Superior temporal gyrus (tissue), 1 donor: Measurements from ENCODE around the gene NRIP1.
"Not testable (repeated sequence)": the region's sequence is repeated elsewhere in the genome, so short reads cannot be mapped to it uniquely, and the experiment has no call there.

ENCODE experiments used
- DNase-seq: peaks from one replicate; pipeline ENCODE4 v3.0.0-alpha.2; 2016; ENCODE audit errors: extremely low spot score

Gene NRIP1

DNA sequence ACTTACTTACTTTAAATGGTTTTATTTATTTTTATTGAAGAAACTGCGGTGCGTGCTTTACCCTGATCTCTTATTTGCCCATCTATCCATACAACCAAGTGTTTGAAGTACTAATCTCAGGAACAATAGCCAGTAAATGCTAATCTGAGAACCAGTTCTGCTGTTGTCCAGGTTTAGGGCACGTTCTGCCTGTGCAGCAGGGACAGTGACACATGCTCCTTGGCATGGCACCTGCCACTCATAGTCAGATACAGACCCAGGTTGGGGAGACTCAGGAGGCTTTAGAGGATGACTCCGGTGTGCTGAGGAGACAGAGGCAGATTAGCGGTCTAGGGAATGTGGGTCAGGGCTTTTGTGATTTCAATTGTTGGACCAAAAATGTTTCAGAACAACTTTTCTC lies 83.6 kb downstream of the NRIP1 start:
- no peak for DNase-seq

DNA sequence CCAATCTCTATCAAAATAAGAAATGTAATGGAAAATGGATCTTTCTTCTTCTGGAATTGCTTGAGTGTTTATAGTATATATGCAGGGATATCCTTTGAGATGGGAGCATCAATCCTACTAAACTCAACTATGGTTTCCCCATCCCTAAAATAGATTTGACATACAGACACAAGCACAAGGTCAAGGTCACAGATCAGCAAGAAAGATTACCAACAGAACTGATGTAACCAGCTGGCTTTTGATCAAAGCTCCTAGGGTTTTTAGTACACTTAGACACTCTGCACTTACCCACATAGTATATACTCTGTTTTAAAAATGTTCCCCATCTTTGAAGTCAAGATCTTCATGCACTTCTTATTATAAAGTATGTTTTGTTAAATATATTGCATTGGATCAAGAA lies 85.5 kb downstream of the NRIP1 start:
- DNase-seq = no peak

DNA sequence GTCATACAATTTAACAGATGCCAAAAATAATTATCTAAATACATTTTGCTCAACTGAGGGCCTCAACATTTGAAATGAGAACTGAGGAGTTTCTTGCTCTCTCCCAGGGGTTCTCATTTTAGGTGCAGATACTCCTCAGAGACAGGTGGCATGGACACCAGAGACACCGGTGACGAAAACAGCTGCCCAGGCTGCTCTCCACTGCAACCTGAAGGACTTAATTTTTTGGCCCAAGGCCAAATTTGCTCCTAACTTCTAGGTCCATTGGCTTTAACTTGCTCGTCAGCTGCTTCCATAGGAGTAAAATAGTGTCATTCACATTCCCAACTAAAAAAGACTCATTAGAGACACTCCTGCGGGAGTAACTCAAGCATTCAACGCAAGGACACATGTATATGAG lies 87.0 kb downstream of the NRIP1 start:
- DNase-seq = no peak

DNA sequence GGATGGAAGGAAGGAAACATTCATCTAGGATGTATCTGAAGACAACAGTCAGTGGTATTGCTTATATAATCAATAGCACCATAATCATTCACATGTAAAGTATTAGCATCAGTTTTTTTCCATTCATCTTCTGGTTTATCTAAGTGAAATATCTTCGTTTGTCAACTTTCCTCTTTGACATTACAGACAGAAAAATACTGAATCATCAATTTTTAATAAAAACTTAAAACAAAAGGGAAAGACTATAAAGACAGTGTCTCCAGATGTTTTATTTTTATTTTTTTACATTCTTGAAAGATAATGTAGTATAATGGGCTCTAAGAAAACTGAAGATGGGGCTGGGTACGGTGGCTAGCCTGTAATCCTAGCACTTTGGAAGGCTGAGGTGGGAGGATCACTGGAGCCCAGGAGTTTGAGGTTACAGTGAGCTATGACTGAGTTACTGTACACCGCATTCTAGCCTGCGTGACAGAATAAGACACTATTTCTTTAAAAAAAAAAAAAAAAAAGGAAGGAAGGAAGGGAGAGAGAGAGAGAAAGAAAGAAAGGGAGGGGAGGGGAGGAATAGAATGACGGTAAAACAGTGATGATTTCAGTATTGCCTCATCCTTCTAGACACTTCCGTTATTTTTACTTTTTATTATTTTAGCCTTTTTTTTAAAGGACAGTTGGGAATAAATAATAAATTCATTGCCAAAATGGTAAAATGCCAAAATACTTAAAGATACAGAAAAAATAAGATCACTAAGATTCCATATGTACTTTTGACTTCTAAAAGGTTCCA lies 89.5 kb downstream of the NRIP1 start:
- DNase-seq = no peak

DNA sequence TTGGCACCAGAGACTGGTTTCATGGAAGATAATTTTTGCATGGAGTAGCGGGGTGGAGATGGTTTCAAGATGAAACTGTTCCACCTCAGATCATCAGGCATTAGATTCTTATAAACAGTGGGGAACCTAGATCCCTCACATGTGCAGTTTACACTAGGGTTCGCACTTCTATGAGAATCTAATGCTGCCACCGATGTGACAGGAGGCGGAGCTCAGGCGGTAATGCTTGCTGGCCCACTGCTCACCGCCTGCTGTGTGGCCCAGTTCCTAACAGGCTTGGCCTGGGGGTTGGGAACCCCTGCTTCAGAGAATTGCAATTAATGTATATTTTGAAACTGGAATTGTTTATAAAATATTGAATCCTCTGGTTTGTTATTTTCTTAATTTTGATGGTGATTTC lies 92.1 kb downstream of the NRIP1 start:
- no peak for DNase-seq

DNA sequence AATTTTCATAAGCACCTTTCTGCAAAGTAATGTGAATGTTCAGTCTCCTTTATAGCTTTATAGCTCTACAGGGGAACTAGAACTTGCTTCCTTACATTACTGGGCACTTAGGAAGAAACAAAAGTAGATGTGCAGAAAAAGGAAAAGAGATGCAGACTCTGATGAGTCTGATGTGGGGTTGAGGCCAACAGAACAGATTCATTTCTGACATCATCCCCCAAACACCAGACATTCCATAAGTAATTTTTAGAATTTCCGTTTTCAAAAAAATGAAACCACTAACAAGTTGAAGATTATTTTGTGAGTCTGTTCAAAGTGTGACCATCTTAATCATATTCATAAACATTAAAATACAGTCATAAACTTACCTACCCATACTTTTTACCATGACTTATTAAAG lies 96.0 kb downstream of the NRIP1 start:
- no peak for DNase-seq

DNA sequence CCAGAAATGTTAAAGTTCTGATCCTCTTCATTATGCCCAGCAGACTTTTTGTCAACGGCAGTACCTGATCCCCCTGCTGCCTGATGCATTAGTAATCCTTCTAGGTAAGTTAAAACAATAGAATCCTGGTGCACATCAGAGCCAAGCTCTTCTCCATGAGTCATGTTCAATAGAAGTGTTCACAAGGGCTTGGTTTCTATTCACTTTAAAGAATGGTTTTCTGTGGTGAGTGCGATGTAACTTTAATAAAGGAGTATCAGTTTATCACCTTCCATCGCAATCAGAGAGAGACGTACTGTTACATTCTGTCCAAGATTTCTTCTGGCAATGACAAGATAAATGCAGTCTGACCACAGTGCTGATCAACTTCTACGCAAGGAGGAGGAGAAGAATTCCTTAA lies 96.8 kb downstream of the NRIP1 start:
- DNase-seq = no peak

DNA sequence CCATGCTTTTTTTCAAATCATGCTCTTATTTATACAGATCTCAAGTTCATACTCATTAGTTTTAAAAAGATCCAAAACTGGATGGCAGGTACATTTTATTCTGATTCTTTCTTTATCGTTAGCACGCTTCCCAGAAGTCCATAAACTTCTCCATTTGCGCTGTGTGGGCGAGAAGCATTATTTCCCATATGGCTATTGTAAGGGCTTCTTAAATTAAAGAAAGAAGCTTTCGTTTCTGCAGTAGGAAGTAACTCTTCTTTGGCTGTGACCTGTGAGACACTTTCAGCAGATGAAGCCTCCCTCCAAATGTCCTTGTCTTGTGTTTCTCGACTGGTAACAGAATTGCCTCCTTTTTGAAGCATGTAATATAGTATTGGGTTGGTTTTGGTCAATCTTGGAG lies 100.2 kb downstream of the NRIP1 start:
- DNase-seq = no peak

DNA sequence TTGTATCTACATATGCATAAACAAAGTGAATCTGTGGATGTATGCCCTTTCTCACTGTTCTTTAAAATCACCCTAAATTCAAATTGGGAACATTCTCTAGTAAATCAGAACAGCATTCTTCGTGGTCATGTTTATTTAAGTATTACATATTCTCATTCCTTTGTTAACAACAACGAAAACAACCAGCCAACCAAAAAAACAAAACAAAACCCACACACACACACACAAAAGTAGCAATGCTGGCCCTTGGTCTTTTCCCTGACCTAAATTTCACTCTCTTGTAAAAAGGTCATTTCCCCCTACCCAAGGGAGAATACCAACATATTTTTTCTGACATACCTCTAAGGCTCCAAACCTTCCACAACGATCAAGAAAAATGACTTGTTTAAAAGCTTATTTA lies 102.6 kb downstream of the NRIP1 start:
- no peak for DNase-seq

DNA sequence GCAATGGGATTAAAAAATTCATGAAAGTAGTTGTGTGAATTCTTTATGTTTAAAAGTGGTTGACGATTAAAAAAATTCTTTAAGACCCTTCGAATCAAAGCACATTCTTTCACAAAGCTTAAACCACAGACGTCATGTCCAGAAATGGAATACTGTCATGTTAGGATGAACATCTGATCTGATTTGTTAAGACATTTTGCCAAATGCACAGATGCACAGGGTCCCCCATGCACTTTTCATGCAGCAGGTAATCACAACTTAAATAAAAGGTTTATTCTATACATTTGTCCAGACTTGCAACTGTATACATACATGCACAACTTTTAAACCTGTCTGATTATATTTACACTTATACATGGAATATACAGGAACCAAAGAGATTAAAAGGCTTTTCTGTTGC lies 103.3 kb downstream of the NRIP1 start:
- DNase-seq = no peak

DNA sequence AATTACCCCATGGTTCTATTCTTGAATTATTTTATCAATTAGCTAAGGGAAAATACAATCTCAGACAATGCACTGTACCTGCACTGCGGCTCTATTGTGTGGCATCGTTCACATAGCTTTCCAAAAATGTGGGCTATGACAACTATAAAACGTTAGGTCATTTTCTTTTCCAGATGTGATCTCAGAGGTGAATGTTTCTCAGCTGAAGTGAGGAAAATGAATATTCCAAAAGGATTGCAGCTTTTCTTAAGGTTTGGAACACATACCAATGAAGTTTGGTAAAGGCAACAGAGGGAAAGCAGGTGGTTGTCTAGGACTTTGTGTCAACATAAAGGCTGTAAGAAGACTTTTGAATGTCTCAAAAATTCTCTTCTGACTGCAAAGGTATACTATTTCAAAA lies 105.5 kb downstream of the NRIP1 start:
- no peak for DNase-seq

DNA sequence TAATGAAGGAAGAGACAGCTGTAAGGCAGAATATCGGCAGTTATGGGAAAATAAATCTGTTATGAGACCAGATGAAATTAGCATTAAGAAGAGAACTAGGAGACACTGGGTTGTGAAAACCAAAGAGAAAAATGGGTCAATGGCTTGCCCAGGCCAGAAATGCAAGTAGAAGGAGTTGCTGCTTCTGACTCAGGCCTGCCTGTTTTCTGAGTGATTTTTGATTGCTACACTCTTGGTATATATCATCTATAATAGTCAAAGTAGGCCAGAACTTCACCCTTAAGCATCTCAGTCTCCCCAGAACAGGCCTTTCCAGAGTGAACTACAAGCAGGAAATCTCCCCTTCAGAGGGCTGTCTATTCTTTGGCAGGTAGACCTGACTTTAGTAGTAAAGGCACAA lies 107.0 kb downstream of the NRIP1 start:
- DNase-seq = no peak

DNA sequence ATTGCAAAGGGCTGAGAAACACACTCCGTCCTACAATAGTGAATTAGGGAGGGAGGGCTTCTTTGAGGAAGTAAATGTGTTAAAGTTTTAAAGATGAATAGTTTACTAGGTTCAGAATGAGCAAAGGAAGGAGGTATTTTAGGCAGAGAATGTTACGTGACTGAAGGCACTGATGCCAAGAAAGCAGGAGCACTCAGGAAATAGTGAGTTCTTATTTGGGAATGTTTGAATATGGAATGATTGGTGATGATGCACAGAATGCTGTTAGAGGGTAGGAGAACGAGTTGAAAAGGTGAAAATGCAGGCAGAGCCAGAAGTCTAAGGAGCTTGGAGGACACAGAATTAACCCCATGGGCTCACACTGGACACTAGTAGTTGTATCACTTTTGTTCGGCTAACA lies 108.0 kb downstream of the NRIP1 start:
- no peak for DNase-seq

DNA sequence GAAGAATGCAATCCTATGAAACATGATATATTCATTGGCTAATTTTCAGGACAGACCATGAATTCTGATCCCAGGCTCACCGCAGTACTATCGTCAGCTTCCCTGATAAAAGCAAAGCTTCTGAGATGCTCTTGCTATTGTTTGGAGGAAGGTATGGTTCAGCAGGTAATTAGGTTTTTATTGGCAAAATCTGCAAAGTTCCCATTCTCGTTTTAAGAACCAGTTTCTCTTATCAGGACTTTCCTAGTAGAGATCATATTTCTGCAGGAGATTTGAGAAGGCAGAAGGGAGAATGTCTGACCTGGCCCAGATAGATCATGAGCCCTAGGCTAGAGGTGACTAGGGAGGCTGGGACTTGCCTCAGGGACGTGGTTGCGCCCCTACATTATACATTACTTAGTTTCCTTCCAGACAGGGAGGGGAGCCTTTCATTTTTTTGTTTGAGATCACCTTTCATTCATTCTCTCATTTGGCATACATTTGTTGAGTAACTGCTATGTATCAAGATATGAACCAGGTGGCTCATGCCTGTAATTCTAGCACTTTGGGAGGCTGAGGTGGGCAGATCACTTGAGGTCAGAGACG lies 108.8 kb downstream of the NRIP1 start:
- no peak for DNase-seq

DNA sequence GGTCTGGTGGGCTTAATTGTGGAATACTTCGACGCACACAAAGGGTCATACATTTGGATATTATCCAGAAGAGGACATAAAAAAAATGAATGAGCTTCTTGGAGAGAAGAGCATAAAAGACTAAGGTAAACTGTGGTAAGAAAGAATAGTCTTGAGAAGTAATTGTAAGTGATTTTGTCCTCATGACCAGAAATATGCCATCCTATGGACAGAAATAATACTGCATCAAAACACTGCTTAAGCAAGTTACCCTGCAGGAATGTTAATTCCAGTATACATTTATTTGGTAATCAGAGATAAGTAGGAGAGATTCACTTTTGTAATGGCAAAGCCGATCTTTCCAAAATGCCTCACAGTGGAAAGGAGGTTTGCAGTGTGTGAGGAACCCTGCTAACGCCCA lies 111.9 kb downstream of the NRIP1 start:
- no peak for DNase-seq

DNA sequence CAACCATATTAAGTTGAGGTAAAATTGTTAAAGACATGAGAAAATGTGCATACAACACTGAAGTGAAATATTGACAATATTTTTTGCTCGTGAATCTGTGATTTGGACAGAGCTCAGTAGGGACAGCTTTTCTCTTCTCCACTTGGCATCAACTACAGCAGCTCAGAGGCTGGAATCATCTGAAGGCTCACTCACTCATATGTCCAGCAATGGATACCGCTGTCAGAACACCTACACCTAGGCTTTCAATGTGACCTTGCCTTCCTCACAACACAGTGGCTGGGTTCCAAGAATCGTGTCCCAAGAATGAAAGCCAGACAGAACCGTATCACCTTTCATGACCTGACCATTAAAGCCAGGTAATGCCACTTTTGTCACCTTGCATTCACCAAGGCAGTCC lies 115.2 kb downstream of the NRIP1 start:
- DNase-seq = no peak

DNA sequence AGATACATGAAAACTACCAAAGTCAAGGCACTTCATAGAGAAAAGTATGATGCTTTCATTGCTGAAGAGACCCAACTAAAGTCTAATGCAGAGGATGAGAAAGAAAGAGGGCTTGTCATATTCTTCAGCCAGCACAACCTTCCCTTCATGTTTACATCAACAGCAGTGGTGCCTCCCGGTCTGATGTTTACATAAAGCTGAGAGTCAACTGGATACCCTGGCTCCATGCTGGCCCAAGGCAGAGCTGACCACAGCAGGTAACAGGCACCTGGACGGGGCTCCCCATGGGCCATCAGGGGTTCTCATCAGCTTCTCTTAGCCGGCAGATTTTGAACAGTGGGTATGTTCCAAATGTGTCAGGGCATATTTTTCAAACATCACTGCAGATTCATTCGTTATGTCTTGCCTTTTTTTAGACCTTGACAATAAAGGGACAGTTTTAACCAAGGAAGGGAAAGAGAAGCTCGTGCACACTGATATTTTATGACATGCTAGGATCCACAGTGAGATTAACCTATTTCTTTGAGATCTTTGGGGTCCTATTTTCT lies 117.1 kb downstream of the NRIP1 start:
- no peak for DNase-seq

DNA sequence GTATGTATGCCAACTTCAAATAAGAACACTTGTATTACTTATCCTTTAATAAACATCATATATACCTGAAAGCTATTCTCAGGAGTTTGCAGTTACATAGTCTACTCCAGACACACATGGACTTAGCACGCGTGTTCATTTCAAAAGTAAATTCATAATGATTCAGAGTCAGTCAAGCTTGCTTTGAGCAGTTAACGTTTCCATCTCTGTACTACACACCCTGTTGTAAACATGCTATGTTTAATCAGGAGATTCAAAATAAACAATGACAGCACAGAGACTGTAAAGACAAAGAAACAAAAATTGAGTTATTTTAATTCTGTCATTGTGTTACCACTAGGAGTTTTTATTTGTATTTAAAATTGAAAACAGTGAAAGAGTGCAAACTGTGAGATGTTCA lies 119.6 kb downstream of the NRIP1 start:
- DNase-seq = no peak

DNA sequence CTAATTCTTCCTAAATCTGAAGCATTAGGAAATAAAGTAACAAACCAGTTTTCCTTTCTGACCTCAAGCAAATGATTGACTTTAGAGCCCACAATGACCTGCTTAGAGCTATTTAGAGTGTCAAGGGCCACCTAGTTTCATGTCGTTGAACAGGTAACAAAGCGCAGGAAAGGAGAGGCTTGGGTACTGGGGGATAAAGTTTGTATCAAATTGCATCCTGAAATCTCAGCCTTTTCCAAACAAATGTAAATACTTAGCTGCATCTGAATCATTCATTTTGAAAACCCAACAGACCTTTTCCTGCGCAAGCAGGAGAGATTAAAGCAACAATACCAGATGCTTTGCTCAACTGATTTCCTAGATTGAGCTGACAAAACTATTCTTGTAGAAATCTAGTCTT lies 121.2 kb downstream of the NRIP1 start:
- DNase-seq = no peak

DNA sequence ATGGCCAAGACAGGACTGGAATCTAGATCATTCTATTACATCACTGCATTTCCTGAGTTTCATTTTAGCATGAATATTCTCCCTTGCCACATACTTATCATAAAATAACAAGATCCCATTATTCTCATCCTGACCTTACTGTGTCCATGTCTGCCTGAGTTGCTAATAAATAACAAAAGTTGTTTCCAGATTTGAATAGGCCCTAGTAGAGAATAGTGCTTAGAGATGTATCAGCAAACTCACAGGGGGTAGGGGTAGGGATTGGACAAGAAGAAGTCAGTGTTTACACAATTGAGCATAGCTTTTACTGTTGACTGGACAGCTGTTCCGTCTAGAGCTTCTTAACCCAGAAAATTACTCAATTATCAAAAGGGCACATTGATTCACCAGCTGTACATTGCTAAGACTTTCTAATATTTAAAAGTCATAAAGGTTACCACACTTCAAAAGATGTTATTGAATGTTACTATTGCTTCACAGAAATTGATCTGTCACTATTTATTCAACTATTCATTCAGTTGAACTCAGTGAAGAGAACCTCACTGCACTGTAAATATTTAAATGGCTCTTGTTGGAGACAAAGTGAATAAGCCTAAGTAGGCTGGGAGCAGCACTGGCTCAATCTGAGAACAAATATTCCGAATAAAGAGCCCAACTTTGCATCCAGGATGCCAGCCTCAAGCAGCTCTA lies 121.9 kb downstream of the NRIP1 start:
- no peak for DNase-seq

DNA sequence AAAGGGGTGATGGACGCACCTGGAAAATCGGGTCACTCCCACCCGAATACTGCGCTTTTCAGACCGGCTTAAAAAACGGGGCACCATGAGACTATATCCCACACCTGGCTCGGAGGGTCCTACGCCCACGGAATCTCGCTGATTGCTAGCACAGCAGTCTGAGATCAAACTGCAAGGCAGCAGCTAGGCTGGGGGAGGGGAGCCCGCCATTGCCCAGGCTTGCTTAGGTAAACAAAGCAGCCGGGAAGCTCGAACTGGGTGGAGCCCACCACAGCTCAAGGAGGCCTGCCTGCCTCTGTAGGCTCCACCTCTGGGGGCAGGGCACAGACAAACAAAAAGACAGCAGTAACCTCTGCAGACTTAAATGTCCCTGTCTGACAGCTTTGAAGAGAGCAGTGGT lies 137.5 kb downstream of the NRIP1 start:
- DNase-seq = not testable (repeated sequence)

DNA sequence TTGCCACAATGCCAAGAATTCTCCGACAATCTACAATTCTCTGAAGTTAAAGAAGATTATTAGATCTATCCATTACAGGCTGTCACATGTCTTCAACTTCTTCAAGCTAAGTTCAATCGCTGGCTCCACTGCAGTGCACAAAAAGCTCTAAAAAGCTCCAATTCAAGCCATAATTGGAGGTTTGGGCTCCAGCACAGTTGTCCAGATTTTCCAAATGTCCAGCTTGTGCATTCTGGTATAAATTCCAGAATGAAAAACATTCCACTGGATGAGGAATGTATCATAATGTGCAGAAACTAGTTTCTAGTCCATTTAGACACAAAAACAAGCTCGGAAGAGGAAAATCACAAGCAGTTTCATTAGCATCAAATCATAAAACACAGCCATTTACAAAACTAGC lies 138.6 kb downstream of the NRIP1 start:
- DNase-seq = no peak

DNA sequence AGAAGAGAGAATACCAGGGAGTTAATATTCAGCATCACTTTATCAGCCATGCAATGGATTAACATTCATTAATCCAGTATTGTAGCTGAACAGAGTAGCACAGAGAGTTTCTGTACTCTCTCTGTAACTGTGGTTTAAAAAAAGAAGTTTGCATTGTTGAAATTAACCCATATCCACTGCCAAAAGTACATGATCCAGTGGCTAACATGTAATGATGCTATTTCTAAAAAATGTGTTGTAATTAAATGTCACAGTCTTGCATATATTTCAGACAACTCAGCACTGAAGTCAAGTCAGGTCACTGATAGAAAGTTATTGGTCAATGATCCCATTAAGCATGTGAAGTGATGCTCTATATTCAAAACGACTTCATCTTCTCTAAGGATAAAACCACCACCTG lies 141.3 kb downstream of the NRIP1 start:
- DNase-seq = no peak
